Loucy (cell line): ENCODE data around the gene PJVK.

Experiments
- EZH2phosphoT487 ChIP-seq: fragments of 200-600 bp; IDR thresholded peaks from 2 replicates; pipeline ENCODE4 v1.6.1; 2018; ENCODE audit warnings: antibody characterized with exemption, mild to moderate bottlenecking, moderate library complexity, borderline replicate concordance
- TF ChIP-seq, protein P1 (sequence below): fragments of 200-600 bp; sonication (generic); conservative IDR thresholded peaks from 2 replicates; pipeline ENCODE4 v1.5.1; 2014; ENCODE audit warnings: mild to moderate bottlenecking, antibody characterized with exemption, low read length

DNA sequence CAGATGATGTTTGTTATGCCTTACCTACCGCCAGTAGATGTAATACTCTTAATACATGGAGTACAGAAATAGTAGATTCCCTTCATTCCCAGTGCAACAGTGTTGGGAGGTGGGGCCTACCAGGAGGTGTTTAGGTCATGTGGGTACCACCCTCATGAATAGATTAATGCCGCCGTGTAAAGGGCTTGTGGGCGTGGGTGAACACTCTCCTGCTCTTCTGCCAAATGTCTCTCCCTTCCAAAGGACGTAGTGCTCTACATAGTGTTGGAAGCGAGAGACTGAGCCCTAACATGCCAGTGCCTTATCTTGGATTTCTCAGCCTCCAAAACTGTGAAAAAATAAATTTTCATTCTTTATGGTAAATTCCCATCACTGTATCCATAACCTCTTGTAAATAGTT lies 59.2 kb downstream of the PJVK start:
- TF ChIP-seq, protein P1, sequence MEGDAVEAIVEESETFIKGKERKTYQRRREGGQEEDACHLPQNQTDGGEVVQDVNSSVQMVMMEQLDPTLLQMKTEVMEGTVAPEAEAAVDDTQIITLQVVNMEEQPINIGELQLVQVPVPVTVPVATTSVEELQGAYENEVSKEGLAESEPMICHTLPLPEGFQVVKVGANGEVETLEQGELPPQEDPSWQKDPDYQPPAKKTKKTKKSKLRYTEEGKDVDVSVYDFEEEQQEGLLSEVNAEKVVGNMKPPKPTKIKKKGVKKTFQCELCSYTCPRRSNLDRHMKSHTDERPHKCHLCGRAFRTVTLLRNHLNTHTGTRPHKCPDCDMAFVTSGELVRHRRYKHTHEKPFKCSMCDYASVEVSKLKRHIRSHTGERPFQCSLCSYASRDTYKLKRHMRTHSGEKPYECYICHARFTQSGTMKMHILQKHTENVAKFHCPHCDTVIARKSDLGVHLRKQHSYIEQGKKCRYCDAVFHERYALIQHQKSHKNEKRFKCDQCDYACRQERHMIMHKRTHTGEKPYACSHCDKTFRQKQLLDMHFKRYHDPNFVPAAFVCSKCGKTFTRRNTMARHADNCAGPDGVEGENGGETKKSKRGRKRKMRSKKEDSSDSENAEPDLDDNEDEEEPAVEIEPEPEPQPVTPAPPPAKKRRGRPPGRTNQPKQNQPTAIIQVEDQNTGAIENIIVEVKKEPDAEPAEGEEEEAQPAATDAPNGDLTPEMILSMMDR: no peak
- TF ChIP-seq EZH2phosphoT487: no peak
